Hepatocyte (in vitro differentiated cells): ENCODE measurements around the gene AGT. TPM values are rescaled to one million over a fixed set of nuclear protein-coding genes. Genes with fewer than 3 reads are reported as not detected.

Source experiments
- DNase-seq: peaks from one replicate; pipeline ENCODE4 v3.0.0-alpha.2; 2016; ENCODE audit warnings: low spot score
- H2AFZ ChIP-seq: fragments of 200-600 bp; sonication (generic); 2 replicates; pipeline ENCODE4 v1.6.0; 2016; ENCODE audit warnings: antibody characterized with exemption, mild to moderate bottlenecking
- H3K27ac ChIP-seq: fragments of 200-600 bp; sonication (generic); 2 replicates; pipeline ENCODE4 v1.5.1; 2016; ENCODE audit warnings: mild to moderate bottlenecking
- H3K27me3 ChIP-seq: fragments of 200-600 bp; sonication (generic); 2 replicates; pipeline ENCODE4 v1.6.1; 2016
- H3K36me3 ChIP-seq: fragments of 200-600 bp; sonication (generic); replicated peaks from 2 replicates; pipeline ENCODE4 v1.5.1; 2016; ENCODE audit warnings: low read depth; ENCODE audit not compliant: insufficient read depth
- H3K4me1 ChIP-seq: fragments of 200-600 bp; sonication (generic); 2 replicates; pipeline ENCODE4 v1.5.1; 2016; ENCODE audit warnings: mild to moderate bottlenecking, moderate library complexity; ENCODE audit not compliant: insufficient read depth
- H3K4me2 ChIP-seq: fragments of 200-600 bp; sonication (generic); 2 replicates; pipeline ENCODE4 v1.6.0; 2016
- H3K4me3 ChIP-seq: fragments of 200-600 bp; sonication (generic); 2 replicates; pipeline ENCODE4 v1.5.1; 2016; ENCODE audit warnings: mild to moderate bottlenecking
- H3K79me2 ChIP-seq: fragments of 200-600 bp; sonication (generic); 2 replicates; pipeline ENCODE4 v1.6.0; 2017; ENCODE audit warnings: mild to moderate bottlenecking
- H3K9me2 ChIP-seq: fragments of 200-600 bp; sonication (generic); replicated peaks from 2 replicates; pipeline ENCODE4 v1.6.0; 2017; ENCODE audit warnings: mild to moderate bottlenecking; ENCODE audit not compliant: insufficient read depth
- H3K9me3 ChIP-seq: fragments of 200-600 bp; sonication (generic); 2 replicates; pipeline ENCODE4 v1.5.1; 2016; ENCODE audit warnings: low read depth, mild to moderate bottlenecking
- H4K20me1 ChIP-seq: fragments of 200-600 bp; sonication (generic); 2 replicates; pipeline ENCODE4 v1.6.0; 2016; ENCODE audit warnings: mild to moderate bottlenecking; ENCODE audit not compliant: insufficient read depth, poor library complexity, severe bottlenecking
- EZH2 ChIP-seq: fragments of 200-600 bp; sonication (generic); IDR thresholded peaks from 2 replicates; pipeline ENCODE4 v1.6.1; 2016; ENCODE audit warnings: antibody characterized with exemption, mild to moderate bottlenecking, borderline replicate concordance
- EZH2phosphoT487 ChIP-seq: fragments of 200-600 bp; sonication (generic); IDR thresholded peaks from one replicate; pipeline ENCODE4 v1.6.1; 2018; ENCODE audit warnings: antibody characterized with exemption, mild to moderate bottlenecking, low read depth, moderate library complexity; ENCODE audit not compliant: unreplicated experiment, severe bottlenecking
- WGBS: methylation state at CpG from one replicate; pipeline ENCODE4 v1.1.6; 2016; ENCODE audit warnings: low lambda C conversion rate; ENCODE audit errors: missing lambda C conversion rate; 5-methylcytosine and 5-hydroxymethylcytosine counted together
- polyA plus RNA-seq: library from polyadenylated mRNA; unstranded; fragments of >200 nt; fragmentation: Nextera tagmentation; extraction: Ambion mirVana; gene quantifications from 2 replicates; pipeline ENCODE4 v1.2.1, GENCODE V29; 2016
- total RNA-seq: library from RNA; depleted of rRNA; stranded (reverse); fragments of >200 nt; gene quantifications from 2 replicates; pipeline ENCODE4 v1.2.3, GENCODE V29; 2014
- TF ChIP-seq, protein P1 (sequence below): fragments of 200-600 bp; sonication (generic); IDR thresholded peaks from 2 replicates; pipeline ENCODE4 v1.5.1; 2016; ENCODE audit warnings: antibody characterized with exemption, mild to moderate bottlenecking; ENCODE audit not compliant: poor library complexity

AGT gene
- total and polyA plus RNA-seq, 2 experiments from 2014 or later, result 476 to 583 TPM

DNA sequence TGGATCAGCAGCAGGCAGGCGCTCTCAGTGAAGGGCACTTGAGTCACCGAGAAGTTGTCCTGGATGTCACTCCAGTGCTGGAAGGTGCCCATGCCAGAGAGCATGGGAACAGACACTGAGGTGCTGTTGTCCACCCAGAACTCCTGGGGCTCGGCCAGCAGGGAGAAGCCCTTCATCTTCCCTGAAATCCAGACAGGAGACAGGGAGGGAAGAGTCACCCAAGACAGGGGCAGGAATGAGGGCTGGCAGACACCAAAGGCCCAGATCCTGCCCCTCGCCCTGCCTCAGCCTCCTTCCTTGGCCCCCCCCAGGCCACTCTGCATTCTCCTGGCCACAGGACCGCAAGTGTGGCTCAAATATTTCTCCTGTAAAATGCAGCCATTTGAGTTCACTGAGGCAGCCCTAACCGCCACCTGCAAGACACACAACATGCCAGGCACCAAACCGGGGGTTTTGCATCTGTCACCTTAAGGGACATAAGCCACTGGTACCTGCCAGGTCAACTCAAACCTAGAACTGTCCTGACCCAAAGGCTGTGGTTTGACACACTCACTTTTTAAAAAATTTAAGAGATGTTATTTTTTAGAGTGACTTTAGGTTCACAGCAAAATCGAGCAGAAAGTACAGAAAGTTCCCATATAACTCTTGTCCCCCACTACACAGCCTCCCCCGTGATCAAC, 7.8 kb downstream of the AGT start:
- Histone ChIP-seq H3K27ac (no peak overlapping the region), H4K20me1 (no peaks in the 10 kb centered on the region), H3K4me3 (no peak overlapping the region), H3K4me2 (no peak overlapping the region), H3K4me1 (peaks cover 18% of the 10 kb centered on the region), H3K36me3 (no peaks in the 10 kb centered on the region), H3K79me2 (no peaks in the 10 kb centered on the region), H3K9me3 (no peaks in the 10 kb centered on the region), H3K9me2 (no peaks in the 10 kb centered on the region), H2AFZ (no peak overlapping the region), H3K27me3 (no peaks in the 10 kb centered on the region)
- TF ChIP-seq, protein P1, sequence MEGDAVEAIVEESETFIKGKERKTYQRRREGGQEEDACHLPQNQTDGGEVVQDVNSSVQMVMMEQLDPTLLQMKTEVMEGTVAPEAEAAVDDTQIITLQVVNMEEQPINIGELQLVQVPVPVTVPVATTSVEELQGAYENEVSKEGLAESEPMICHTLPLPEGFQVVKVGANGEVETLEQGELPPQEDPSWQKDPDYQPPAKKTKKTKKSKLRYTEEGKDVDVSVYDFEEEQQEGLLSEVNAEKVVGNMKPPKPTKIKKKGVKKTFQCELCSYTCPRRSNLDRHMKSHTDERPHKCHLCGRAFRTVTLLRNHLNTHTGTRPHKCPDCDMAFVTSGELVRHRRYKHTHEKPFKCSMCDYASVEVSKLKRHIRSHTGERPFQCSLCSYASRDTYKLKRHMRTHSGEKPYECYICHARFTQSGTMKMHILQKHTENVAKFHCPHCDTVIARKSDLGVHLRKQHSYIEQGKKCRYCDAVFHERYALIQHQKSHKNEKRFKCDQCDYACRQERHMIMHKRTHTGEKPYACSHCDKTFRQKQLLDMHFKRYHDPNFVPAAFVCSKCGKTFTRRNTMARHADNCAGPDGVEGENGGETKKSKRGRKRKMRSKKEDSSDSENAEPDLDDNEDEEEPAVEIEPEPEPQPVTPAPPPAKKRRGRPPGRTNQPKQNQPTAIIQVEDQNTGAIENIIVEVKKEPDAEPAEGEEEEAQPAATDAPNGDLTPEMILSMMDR, result no peak
- no peak for TF ChIP-seq EZH2
- TF ChIP-seq EZH2phosphoT487, result no peak
- 94% methylated on average over 9 of the region's 9 CpGs for WGBS
- DNase-seq, result no peak

DNA sequence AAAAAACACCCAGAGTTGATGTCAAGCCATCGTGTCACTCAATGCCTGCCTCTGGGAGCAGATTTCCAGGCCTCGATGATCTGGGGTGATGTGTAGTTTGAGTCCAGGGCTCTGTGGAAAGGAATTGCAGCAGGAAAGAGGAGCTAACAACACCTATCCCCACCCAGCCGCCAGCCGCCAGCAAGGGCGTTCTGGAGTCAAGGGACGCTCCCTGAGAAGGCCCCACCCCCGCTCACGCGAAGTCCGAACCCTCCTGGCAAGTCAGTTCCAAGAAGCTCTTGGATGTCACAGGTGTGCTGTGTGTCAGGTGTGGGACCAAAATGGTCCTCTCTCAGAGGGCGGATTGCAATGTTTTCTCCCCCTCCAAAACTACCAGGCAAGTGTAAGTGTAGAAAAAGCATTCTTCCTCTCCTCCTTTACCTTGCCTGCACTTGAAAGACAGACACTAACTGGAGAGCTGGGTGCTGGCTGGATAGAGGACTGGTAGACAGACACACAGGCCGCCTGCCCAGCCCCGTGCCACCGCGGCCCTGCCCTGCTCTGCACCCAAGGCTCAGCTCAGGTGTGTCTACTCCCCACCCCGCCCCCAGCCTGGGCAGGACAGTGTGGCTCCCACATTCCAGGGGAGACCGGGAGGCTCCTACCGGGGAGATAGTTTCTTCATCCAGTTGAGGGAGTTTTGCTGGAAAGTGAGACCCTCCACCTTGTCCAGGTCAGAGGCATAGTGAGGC, 8.5 kb downstream of the AGT start:
- TF ChIP-seq, protein P1, result no peak
- no peak for TF ChIP-seq EZH2phosphoT487
- no peak for TF ChIP-seq EZH2
- no peaks in the 10 kb centered on the region for H3K9me2 ChIP-seq
- no peak overlapping the region for H2AFZ ChIP-seq
- no peak overlapping the region for H3K4me3 ChIP-seq
- no peak for DNase-seq
- H3K4me1 ChIP-seq, result peaks cover 18% of the 10 kb centered on the region
- no peaks in the 10 kb centered on the region for H4K20me1 ChIP-seq
- H3K9me3 ChIP-seq, result no peaks in the 10 kb centered on the region
- no peaks in the 10 kb centered on the region for H3K27me3 ChIP-seq
- H3K79me2 ChIP-seq, result no peaks in the 10 kb centered on the region
- H3K4me2 ChIP-seq, result no peak overlapping the region
- H3K36me3 ChIP-seq, result no peaks in the 10 kb centered on the region
- no peak overlapping the region for H3K27ac ChIP-seq
- WGBS, result 91% methylated on average over 18 of the region's 18 CpGs

- Histone ChIP-seq H3K9me3 (no peaks in the 10 kb centered on the region), H3K4me2 (no peak overlapping the region), H3K4me3 (no peak overlapping the region), H3K27me3 (no peaks in the 10 kb centered on the region), H3K27ac (no peak overlapping the region), H3K36me3 (no peaks in the 10 kb centered on the region), H3K4me1 (peaks cover 18% of the 10 kb centered on the region), H2AFZ (no peak overlapping the region), H3K79me2 (no peaks in the 10 kb centered on the region), H3K9me2 (no peaks in the 10 kb centered on the region), H4K20me1 (no peaks in the 10 kb centered on the region)
- TF ChIP-seq EZH2, result no peak
- TF ChIP-seq, protein P1, result no peak
- TF ChIP-seq EZH2phosphoT487, result no peak
- 96% methylated on average over 7 of the region's 7 CpGs for WGBS
- no peak for DNase-seq
Measured at GRCh38 chr1:230704830-230705229, 9.1 kb downstream of the AGT start.
